Activated CD4-positive, alpha-beta T cell treated with anti-CD3 and anti-CD28 coated beads, Interleukin-2, amount 10 ng/mL, durations not matched to agents 7 days and 5 days (primary cell): ENCODE data around the gene NBEAL2. TPM values are rescaled to one million over a fixed set of nuclear protein-coding genes. Genes with fewer than 3 reads are reported as not detected.
"Not testable (repeated sequence)": the region's sequence is repeated elsewhere in the genome, so short reads cannot be mapped to it uniquely, and the experiment has no call there.

ENCODE experiments used
- CTCF ChIA-PET: fragments of 350-600 bp; sonication (Branson Sonifier 250); formaldehyde crosslinking; loops from one replicate; lab custom pipeline; 2021; ENCODE audit warnings: antibody characterized with exemption; lab: Charles Lee
- POLR2A ChIA-PET: fragments of 350-600 bp; sonication (Branson Sonifier 250); formaldehyde crosslinking; loops from one replicate; lab custom pipeline; 2021; ENCODE audit warnings: antibody characterized with exemption; lab: Charles Lee
- DNase-seq: peaks from one replicate; pipeline ENCODE4 v3.0.0-alpha.2; 2020
- H3K27ac Mint-ChIP-seq: one replicate; pipeline ENCODE4 v1.8.0; 2021; ENCODE audit warnings: mild to moderate bottlenecking, moderate library complexity, mixed read lengths
- H3K27me3 Mint-ChIP-seq: one replicate; pipeline ENCODE4 v1.8.0; 2021; ENCODE audit warnings: mixed read lengths
- H3K36me3 Mint-ChIP-seq: one replicate; pipeline ENCODE4 v1.8.0; 2021; ENCODE audit warnings: low read depth, mixed read lengths
- H3K4me1 Mint-ChIP-seq: one replicate; pipeline ENCODE4 v1.8.0; 2021; ENCODE audit warnings: mixed read lengths
- H3K4me3 Mint-ChIP-seq: one replicate; pipeline ENCODE4 v1.8.0; 2021; ENCODE audit warnings: mild to moderate bottlenecking, moderate library complexity, mixed read lengths
- H3K9me3 Mint-ChIP-seq: one replicate; pipeline ENCODE4 v1.8.0; 2021; ENCODE audit warnings: mixed read lengths
- total RNA-seq, 2 experiments: library from RNA; stranded (reverse); gene quantifications; one replicate each; pipeline ENCODE4 v1.2.3, GENCODE V29; 2021

The NBEAL2 gene
- total RNA-seq, 2 experiments from 2014 or later, result 194 to 212 TPM

DNA sequence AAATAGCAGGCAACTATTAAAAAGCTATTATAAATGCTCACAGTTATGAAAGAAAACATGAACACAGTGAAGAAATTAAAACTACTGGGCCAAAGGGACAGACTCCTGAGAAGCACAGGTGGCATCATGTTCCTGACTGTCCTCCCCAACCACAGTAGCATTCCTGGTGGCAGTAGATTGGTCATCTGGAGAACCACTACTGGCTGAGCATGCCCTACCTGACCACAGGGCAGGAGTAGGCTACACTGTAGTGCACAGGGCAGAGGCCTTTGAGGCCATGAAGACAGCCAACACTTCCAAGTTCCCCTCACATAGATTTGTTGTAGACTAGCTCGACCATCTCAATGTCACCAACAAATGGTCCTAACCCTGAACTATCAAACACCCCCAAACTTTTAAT, 49.2 kb downstream of the NBEAL2 start:
- Mint-ChIP-seq H3K4me3 (no peak overlapping the region), H3K27me3 (no peaks in the 10 kb centered on the region), H3K27ac (no peak overlapping the region), H3K4me1 (peaks cover 27% of the 10 kb centered on the region), H3K36me3 (peaks cover 19% of the 10 kb centered on the region), H3K9me3 (no peaks in the 10 kb centered on the region)
- DNase-seq, result no peak
- POLR2A ChIA-PET, result no interaction called here
- CTCF ChIA-PET, result interaction anchor here (0.6 to 1.6 kb wide), 4 partner anchors 10 to 713 kb away, joined by 3 to 5 read pairs (median 4); no protein-coding TSS in a partner anchor

GRCh38 chr3:47031041-47031440, 51.6 kb downstream of the NBEAL2 start:
- CTCF ChIA-PET, result interaction anchor here (1.3 to 2.8 kb wide), 2 partner anchors 11 kb away, joined by 6 to 12 read pairs; no protein-coding TSS in a partner anchor
- H3K36me3 Mint-ChIP-seq, result peaks cover 37% of the 10 kb centered on the region
- DNase-seq, POLR2A ChIA-PET, H3K27me3 Mint-ChIP-seq, H3K4me3 Mint-ChIP-seq, H3K9me3 Mint-ChIP-seq: not testable (repeated sequence)
- peak overlapping the region; percentile 28 for H3K27ac Mint-ChIP-seq
- H3K4me1 Mint-ChIP-seq, result peaks cover 20% of the 10 kb centered on the region

DNA sequence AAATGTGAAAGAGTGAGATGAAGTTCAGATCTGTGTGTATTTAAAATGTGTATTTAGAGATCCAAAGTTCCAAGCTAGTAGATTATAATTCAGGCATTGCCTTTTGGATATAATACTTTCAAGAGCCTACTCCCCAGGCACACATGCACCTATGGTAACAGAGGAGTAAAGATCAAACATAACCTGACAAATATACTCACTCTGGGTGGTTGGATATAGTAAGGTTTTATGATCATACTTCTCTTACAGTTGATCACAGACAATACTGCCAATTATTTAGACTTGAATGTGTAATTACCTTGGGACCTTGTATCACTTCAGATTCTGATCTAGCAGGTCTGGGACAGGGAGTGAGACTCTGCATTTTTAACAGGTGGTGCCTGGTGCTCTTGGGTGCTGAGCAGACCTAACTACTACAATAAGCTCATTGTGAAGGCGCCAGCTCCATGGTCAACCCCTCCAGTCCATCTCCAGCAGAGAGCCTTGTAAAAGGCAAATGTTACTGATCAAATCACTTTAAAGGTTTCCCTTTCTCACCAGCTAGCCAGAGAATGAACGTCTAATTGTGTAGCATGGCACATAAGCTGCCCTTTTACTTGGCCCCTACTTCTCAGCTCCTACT, 55.5 kb downstream of the NBEAL2 start:
- no peak for DNase-seq
- H3K9me3 Mint-ChIP-seq, result peaks cover 2% of the 10 kb centered on the region
- no peak overlapping the region for H3K4me3 Mint-ChIP-seq
- peaks cover 39% of the 10 kb centered on the region for H3K4me1 Mint-ChIP-seq
- POLR2A ChIA-PET, result no interaction called here
- no peaks in the 10 kb centered on the region for H3K27me3 Mint-ChIP-seq
- peak overlapping the region; percentile 6 for H3K27ac Mint-ChIP-seq
- CTCF ChIA-PET, result interaction anchor here (1.5 kb wide), 1 partner anchor 48 kb away, joined by 3 read pairs; no protein-coding TSS in a partner anchor
- peaks cover 52% of the 10 kb centered on the region for H3K36me3 Mint-ChIP-seq

DNA sequence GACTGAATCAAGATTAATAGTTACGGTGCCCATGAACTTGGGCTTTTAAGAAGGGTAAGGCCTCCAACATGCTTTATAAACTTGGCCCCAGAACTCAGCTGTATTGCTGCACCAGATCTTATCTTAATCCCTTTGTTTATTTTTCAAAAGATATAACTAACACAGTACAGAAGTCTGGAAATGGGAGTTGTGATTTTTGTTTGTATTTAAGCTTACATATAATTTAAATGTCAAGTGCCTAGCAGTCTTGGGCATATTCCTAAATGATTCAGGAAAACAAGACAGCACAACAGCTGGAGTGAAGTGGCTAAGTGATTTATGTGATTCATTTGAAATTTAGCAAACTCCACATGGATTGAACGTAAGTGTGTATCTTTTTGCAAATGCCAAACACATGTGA, 56.2 kb downstream of the NBEAL2 start:
- H3K4me1 Mint-ChIP-seq, result peaks cover 38% of the 10 kb centered on the region
- no peak overlapping the region for H3K4me3 Mint-ChIP-seq
- ChIA-PET CTCF (interaction anchor here (1.4 to 1.5 kb wide), 2 partner anchors 15 to 48 kb away, joined by 3 read pairs; no protein-coding TSS in a partner anchor), POLR2A (no interaction called here)
- H3K27me3 Mint-ChIP-seq, result no peaks in the 10 kb centered on the region
- H3K27ac Mint-ChIP-seq, result peak overlapping the region; percentile 6
- H3K36me3 Mint-ChIP-seq, result peaks cover 57% of the 10 kb centered on the region
- no peak for DNase-seq
- H3K9me3 Mint-ChIP-seq, result peaks cover 2% of the 10 kb centered on the region

DNA sequence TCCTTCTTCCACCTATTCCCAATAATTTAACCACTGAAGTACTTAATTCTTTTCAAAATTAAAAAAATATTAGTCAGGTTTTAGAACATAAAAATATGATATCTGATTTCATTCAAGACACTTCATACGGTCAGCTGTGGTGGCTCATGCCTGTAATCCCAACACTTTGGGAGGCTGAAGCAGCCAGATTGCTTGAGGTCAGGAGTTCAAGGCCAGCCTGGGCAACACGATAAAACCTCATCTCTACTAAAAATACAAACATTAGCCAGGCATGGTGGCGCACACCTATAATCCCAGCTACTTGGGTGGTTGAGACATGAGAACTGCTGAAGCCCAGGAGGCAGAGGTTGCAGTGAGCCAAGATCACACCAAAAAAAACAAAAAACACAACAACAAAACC, 56.7 kb downstream of the NBEAL2 start:
- H3K27ac Mint-ChIP-seq, result no peak overlapping the region
- H3K27me3 Mint-ChIP-seq, result no peaks in the 10 kb centered on the region
- POLR2A ChIA-PET, result no interaction called here
- DNase-seq, result no peak
- peaks cover 33% of the 10 kb centered on the region for H3K4me1 Mint-ChIP-seq
- CTCF ChIA-PET, result interaction anchor here (0.5 to 1.5 kb wide), 3 partner anchors 15 to 325 kb away, joined by 3 read pairs; no protein-coding TSS in a partner anchor
- peaks cover 2% of the 10 kb centered on the region for H3K9me3 Mint-ChIP-seq
- H3K36me3 Mint-ChIP-seq, result peaks cover 62% of the 10 kb centered on the region
- H3K4me3 Mint-ChIP-seq, result no peak overlapping the region

- H3K27me3 Mint-ChIP-seq, DNase-seq, H3K9me3 Mint-ChIP-seq, CTCF ChIA-PET, POLR2A ChIA-PET, H3K4me3 Mint-ChIP-seq: not testable (repeated sequence)
- H3K4me1 Mint-ChIP-seq, result peaks cover 26% of the 10 kb centered on the region
- H3K36me3 Mint-ChIP-seq, result peaks cover 64% of the 10 kb centered on the region
- H3K27ac Mint-ChIP-seq, result peak overlapping the region; percentile 89
These were observed 57.8 kb downstream of the NBEAL2 start for GRCh38 chr3:47037302-47037701.

GRCh38 chr3:47041114-47041513, 61.6 kb downstream of the NBEAL2 start:
- no peak overlapping the region for H3K27ac Mint-ChIP-seq
- POLR2A ChIA-PET, result interaction anchor here (0.7 kb wide), 1 partner anchor 21 kb away, joined by 3 read pairs; no protein-coding TSS in a partner anchor
- CTCF ChIA-PET, result interaction anchor here (0.6 to 1.6 kb wide), 2 partner anchors 10 to 50 kb away, joined by 3 to 6 read pairs; no protein-coding TSS in a partner anchor
- peaks cover 28% of the 10 kb centered on the region for H3K4me1 Mint-ChIP-seq
- H3K4me3 Mint-ChIP-seq, result no peak overlapping the region
- H3K9me3 Mint-ChIP-seq, result peaks cover 2% of the 10 kb centered on the region
- H3K36me3 Mint-ChIP-seq, result peaks cover 53% of the 10 kb centered on the region
- H3K27me3 Mint-ChIP-seq, result no peaks in the 10 kb centered on the region
- DNase-seq, result no peak

DNA sequence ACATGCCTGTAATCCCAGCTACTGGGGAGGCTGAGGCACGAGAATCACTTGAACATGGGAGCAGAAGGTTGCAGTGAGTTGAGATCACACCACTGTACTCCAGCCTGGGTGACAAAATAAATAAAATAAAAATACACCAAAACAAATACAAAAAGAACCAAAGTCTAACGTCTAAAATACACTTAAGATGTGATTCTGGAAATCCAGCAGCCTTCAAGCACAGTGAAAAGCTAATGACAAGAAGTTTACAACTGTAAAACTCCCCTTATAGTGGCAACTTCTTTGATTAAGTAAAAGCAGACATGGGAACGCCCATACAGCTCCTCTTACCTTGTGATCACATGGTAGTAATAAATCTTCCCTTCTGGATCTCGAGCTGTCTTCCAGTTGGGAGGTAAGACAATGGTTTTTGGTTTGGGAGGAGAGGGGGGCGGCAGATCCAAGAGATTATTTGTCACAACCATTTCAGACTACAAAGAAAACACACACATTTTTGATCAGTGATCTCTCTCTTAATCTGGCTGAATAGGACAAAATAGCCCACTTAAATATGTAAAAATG, 62.8 kb downstream of the NBEAL2 start:
- no peak for DNase-seq
- Mint-ChIP-seq H3K4me1 (peaks cover 26% of the 10 kb centered on the region), H3K9me3 (peaks cover 2% of the 10 kb centered on the region), H3K4me3 (no peak overlapping the region), H3K36me3 (peaks cover 47% of the 10 kb centered on the region), H3K27ac (no peak overlapping the region), H3K27me3 (no peaks in the 10 kb centered on the region)
- ChIA-PET CTCF (interaction anchor here (0.5 to 2.0 kb wide), 3 partner anchors 11 to 774 kb away, joined by 4 to 7 read pairs (median 6); no protein-coding TSS in a partner anchor), POLR2A (no interaction called here)

GRCh38 chr3:47047069-47047468, 67.6 kb downstream of the NBEAL2 start:
- Mint-ChIP-seq H3K9me3 (no peaks in the 10 kb centered on the region), H3K4me1 (peaks cover 9% of the 10 kb centered on the region), H3K36me3 (peaks cover 19% of the 10 kb centered on the region), H3K27me3 (no peaks in the 10 kb centered on the region), H3K4me3 (no peak overlapping the region), H3K27ac (no peak overlapping the region)
- ChIA-PET CTCF (interaction anchor here (0.9 to 1.0 kb wide), 2 partner anchors 13 to 176 kb away, joined by 3 read pairs; no protein-coding TSS in a partner anchor), POLR2A (no interaction called here)
- no peak for DNase-seq

- Mint-ChIP-seq H3K4me3 (no peak overlapping the region), H3K9me3 (no peaks in the 10 kb centered on the region), H3K36me3 (peaks cover 14% of the 10 kb centered on the region), H3K4me1 (peaks cover 6% of the 10 kb centered on the region), H3K27ac (no peak overlapping the region), H3K27me3 (no peaks in the 10 kb centered on the region)
- DNase-seq, result no peak
- ChIA-PET POLR2A (no interaction called here), CTCF (no interaction called here)
These were observed 68.2 kb downstream of the NBEAL2 start for GRCh38 chr3:47047673-47048072.

DNA sequence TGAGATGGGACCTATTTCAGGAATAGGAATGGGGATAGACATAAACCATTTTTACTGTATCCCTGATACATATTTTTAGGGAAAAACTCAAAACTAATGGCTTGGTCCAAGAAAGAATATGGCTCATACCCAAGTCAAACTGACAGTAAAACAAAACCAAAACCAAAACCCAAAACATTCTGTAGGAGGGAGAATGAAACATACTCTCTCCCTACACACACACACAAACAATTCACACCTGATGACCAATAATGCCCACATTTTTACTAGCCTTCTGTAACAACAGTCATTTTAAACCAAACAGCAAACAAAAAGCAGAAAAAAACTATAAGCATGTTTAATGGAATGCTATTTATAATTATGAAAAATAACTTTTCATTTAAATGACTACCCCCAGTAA, 74.9 kb downstream of the NBEAL2 start:
- CTCF ChIA-PET, result no interaction called here
- POLR2A ChIA-PET, result no interaction called here
- H3K27ac Mint-ChIP-seq, result peak overlapping the region; percentile 6

DNA sequence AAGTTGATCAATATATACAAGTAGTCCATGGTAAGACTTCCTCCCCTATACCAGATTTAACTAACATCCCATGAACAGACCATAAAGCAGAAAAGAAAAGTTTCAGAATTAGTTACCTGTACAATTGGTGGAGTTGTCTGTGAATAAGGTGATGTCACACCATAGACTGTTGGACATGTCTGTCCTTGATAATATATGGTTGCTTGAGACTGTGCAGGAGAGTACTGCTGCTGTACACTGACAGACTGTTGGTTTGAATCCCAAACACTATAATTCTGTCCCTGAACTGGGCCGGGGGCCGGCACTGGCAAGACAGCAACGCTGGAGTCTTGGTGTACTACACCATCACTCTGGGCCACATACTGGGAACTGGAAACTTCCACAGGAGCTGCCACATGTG, 77.2 kb downstream of the NBEAL2 start:
- ChIA-PET POLR2A (no interaction called here), CTCF (no interaction called here)
- no peaks in the 10 kb centered on the region for H3K27me3 Mint-ChIP-seq
- no peaks in the 10 kb centered on the region for H3K9me3 Mint-ChIP-seq
- H3K27ac Mint-ChIP-seq, result peak overlapping the region; percentile 67
- no peak overlapping the region for H3K4me3 Mint-ChIP-seq
- peaks cover 46% of the 10 kb centered on the region for H3K36me3 Mint-ChIP-seq
- no peak for DNase-seq
- peaks cover 42% of the 10 kb centered on the region for H3K4me1 Mint-ChIP-seq

More for the DNA sequence above, 74.9 kb downstream of the NBEAL2 start:
- H3K9me3 Mint-ChIP-seq, result no peaks in the 10 kb centered on the region
- H3K27me3 Mint-ChIP-seq, result no peaks in the 10 kb centered on the region
- H3K36me3 Mint-ChIP-seq, result peaks cover 35% of the 10 kb centered on the region
- H3K4me1 Mint-ChIP-seq, result peaks cover 40% of the 10 kb centered on the region
- no peak overlapping the region for H3K4me3 Mint-ChIP-seq
- no peak for DNase-seq

DNA sequence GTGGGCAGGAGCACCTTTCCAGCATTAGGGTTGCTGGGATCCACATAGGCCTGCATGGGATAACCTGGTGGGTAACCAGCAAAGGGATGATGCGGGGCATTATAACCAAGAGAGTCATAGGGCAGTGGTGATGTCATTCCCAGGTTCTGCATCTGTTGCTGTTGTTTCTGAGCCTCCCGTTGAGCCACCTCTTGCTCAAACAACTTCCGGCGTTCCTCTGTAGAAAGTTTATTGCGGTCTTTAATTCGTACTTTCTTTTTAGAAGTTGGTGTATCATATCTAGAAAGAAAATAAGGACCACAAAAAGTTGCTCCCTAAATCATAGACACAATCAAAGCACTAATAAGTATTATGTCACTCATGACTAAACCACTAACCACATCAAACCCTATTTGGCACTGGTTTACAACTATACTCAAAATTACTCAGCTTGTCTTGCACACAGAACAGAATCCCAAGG, 77.8 kb downstream of the NBEAL2 start:
- H3K36me3 Mint-ChIP-seq, result peaks cover 50% of the 10 kb centered on the region
- H3K27ac Mint-ChIP-seq, result peak overlapping the region; percentile 67
- H3K4me3 Mint-ChIP-seq, result peak overlapping the region; percentile 20
- peaks cover 42% of the 10 kb centered on the region for H3K4me1 Mint-ChIP-seq
- ChIA-PET POLR2A (no interaction called here), CTCF (no interaction called here)
- H3K9me3 Mint-ChIP-seq, result no peaks in the 10 kb centered on the region
- DNase-seq, result peak; percentile 58
- H3K27me3 Mint-ChIP-seq, result no peaks in the 10 kb centered on the region
